ENCODE measurements around the gene NT5C1A.

Gene NT5C1A

GRCh38 chr1:39668894-39669293, 3.0 kb downstream of the NT5C1A start:
- H3K4me3 ChIP-seq (ENCODE audit: low read length) = no peak overlapping the region
- DNase-seq (ENCODE audit: low read depth, low spot score) = no peak

- no peak for DNase-seq (ENCODE audit: low read depth, low spot score)
- H3K4me3 ChIP-seq (ENCODE audit: low read length) = no peak overlapping the region
These were observed 3.8 kb downstream of the NT5C1A start for GRCh38 chr1:39668111-39668510.

- no peak overlapping the region for H3K4me3 ChIP-seq (ENCODE audit: low read length)
- DNase-seq (ENCODE audit: low read depth, low spot score) = no peak
These were observed 5.1 kb downstream of the NT5C1A start for GRCh38 chr1:39666772-39667171.

GRCh38 chr1:39663559-39663958, 8.3 kb downstream of the NT5C1A start:
- DNase-seq (ENCODE audit: low read depth, low spot score) = no peak
- no peak overlapping the region for H3K4me3 ChIP-seq (ENCODE audit: low read length)

GRCh38 chr1:39662861-39663260, 9.0 kb downstream of the NT5C1A start:
- DNase-seq (ENCODE audit: low read depth, low spot score) = no peak
- H3K4me3 ChIP-seq (ENCODE audit: low read length) = no peak overlapping the region

GRCh38 chr1:39659538-39659937, 12.4 kb downstream of the NT5C1A start:
- DNase-seq (ENCODE audit: low read depth, low spot score) = no peak
- no peak overlapping the region for H3K4me3 ChIP-seq (ENCODE audit: low read length)

- no peak overlapping the region for H3K4me3 ChIP-seq (ENCODE audit: low read length)
- DNase-seq (ENCODE audit: low read depth, low spot score) = no peak
These were observed 12.8 kb downstream of the NT5C1A start for GRCh38 chr1:39659110-39659509.

GRCh38 chr1:39657923-39658485, 13.9 kb downstream of the NT5C1A start:
- peak overlapping the region; percentile 45 for H3K4me3 ChIP-seq (ENCODE audit: low read length)
- peak; percentile 77 for DNase-seq (ENCODE audit: low read depth, low spot score)

GRCh38 chr1:39657402-39657801, 14.5 kb downstream of the NT5C1A start:
- peak overlapping the region; percentile 45; the same call in 1 of the 2 replicates for H3K4me3 ChIP-seq (ENCODE audit: low read length)
- DNase-seq (ENCODE audit: low read depth, low spot score) = no peak

GRCh38 chr1:39656391-39656790, 15.5 kb downstream of the NT5C1A start:
- H3K4me3 ChIP-seq (ENCODE audit: low read length) = no peak overlapping the region
- no peak for DNase-seq (ENCODE audit: low read depth, low spot score)

- no peak for DNase-seq (ENCODE audit: low read depth, low spot score)
- H3K4me3 ChIP-seq (ENCODE audit: low read length) = no peak overlapping the region
These were observed 16.2 kb downstream of the NT5C1A start for GRCh38 chr1:39655578-39656268.

- H3K4me3 ChIP-seq (ENCODE audit: low read length) = no peak overlapping the region
- no peak for DNase-seq (ENCODE audit: low read depth, low spot score)
These were observed 17.6 kb downstream of the NT5C1A start for GRCh38 chr1:39654291-39654690.

- peak; percentile 81 for DNase-seq (ENCODE audit: low read depth, low spot score)
- H3K4me3 ChIP-seq (ENCODE audit: low read length) = no peak overlapping the region
These were observed 18.3 kb downstream of the NT5C1A start for GRCh38 chr1:39653546-39654031.

GRCh38 chr1:39652554-39652953, 19.4 kb downstream of the NT5C1A start:
- H3K4me3 ChIP-seq (ENCODE audit: low read length) = no peak overlapping the region
- DNase-seq (ENCODE audit: low read depth, low spot score) = no peak

GRCh38 chr1:39652105-39652504, 19.8 kb downstream of the NT5C1A start:
- DNase-seq (ENCODE audit: low read depth, low spot score) = no peak
- no peak overlapping the region for H3K4me3 ChIP-seq (ENCODE audit: low read length)

GRCh38 chr1:39650431-39650830, 21.5 kb downstream of the NT5C1A start:
- H3K4me3 ChIP-seq (ENCODE audit: low read length) = no peak overlapping the region

GRCh38 chr1:39649636-39650185, 22.2 kb downstream of the NT5C1A start:
- H3K4me3 ChIP-seq (ENCODE audit: low read length) = no peak overlapping the region
- no peak for DNase-seq (ENCODE audit: low read depth, low spot score)

More at GRCh38 chr1:39650431-39650830, 21.5 kb downstream of the NT5C1A start:
- no peak for DNase-seq (ENCODE audit: low read depth, low spot score)

GRCh38 chr1:39648496-39648895, 23.4 kb downstream of the NT5C1A start:
- no peak overlapping the region for H3K4me3 ChIP-seq (ENCODE audit: low read length)
- DNase-seq (ENCODE audit: low read depth, low spot score) = no peak

- no peak for DNase-seq (ENCODE audit: low read depth, low spot score)
- H3K4me3 ChIP-seq (ENCODE audit: low read length) = no peak overlapping the region
These were observed 24.7 kb downstream of the NT5C1A start for GRCh38 chr1:39647247-39647646.

GRCh38 chr1:39646232-39647081, 25.4 kb downstream of the NT5C1A start:
- no peak overlapping the region for H3K4me3 ChIP-seq (ENCODE audit: low read length)
- no peak for DNase-seq (ENCODE audit: low read depth, low spot score)
